HepG2 (cell line): ENCODE measurements around the gene OBSL1. TPM values are rescaled to one million over a fixed set of nuclear protein-coding genes. Genes with fewer than 3 reads are reported as not detected.
A peak's percentile ranks its signal among the peaks of the same experiment; 100 is the strongest.

Experiments
- HNRNPL ChIP-seq: fragments of 200-400 bp; formaldehyde crosslinking; IDR thresholded peaks from 2 replicates; pipeline ENCODE4 v1.6.1; 2017; ENCODE audit warnings: mild to moderate bottlenecking, low read depth, low read length
- IRX3 ChIP-seq: sonication (generic); formaldehyde crosslinking; IDR thresholded peaks from 2 replicates; pipeline ENCODE4 v1.8.1; 2023; ENCODE audit warnings: mild to moderate bottlenecking, low read depth, missing genetic modification reagents, borderline replicate concordance
- NFKBIZ ChIP-seq: IDR thresholded peaks from 2 replicates; pipeline ENCODE4 v1.6.1; 2018; ENCODE audit warnings: missing genetic modification reagents, missing compliant biosample characterization
- PAWR ChIP-seq: sonication (generic); formaldehyde crosslinking; IDR thresholded peaks from 2 replicates; pipeline ENCODE4 v1.4.0; 2020; ENCODE audit warnings: missing genetic modification reagents, mild to moderate bottlenecking, borderline replicate concordance
- RORA ChIP-seq: sonication (generic); formaldehyde crosslinking; IDR thresholded peaks from 2 replicates; pipeline ENCODE4 v1.5.0; 2020; ENCODE audit warnings: mild to moderate bottlenecking, missing genetic modification reagents, moderate library complexity
- TBL1XR1 ChIP-seq: fragments of 150-350 bp; IDR thresholded peaks from 2 replicates; pipeline ENCODE4 v1.6.1; 2014; ENCODE audit warnings: borderline replicate concordance, low read length; ENCODE audit not compliant: partially characterized antibody
- TSC22D2 ChIP-seq: sonication (generic); formaldehyde crosslinking; IDR thresholded peaks from 2 replicates; pipeline ENCODE4 v1.5.1; 2020; ENCODE audit warnings: missing genetic modification reagents, mild to moderate bottlenecking, borderline replicate concordance
- YEATS2 ChIP-seq: sonication (generic); formaldehyde crosslinking; IDR thresholded peaks from 2 replicates; pipeline ENCODE4 v1.4.0; 2020; ENCODE audit warnings: missing genetic modification reagents, borderline replicate concordance
- ZNF10 ChIP-seq: sonication (generic); formaldehyde crosslinking; IDR thresholded peaks from 2 replicates; pipeline ENCODE4 v1.4.0; 2020; ENCODE audit warnings: mild to moderate bottlenecking, low read depth, missing genetic modification reagents, borderline replicate concordance
- ZNF207 ChIP-seq: fragments of 450-650 bp; IDR thresholded peaks from 2 replicates; pipeline ENCODE4 v1.6.1; 2016; ENCODE audit warnings: antibody characterized with exemption, borderline replicate concordance
- ZNF235 ChIP-seq: sonication (generic); formaldehyde crosslinking; IDR thresholded peaks from 2 replicates; pipeline ENCODE4 v1.8.1; 2023; ENCODE audit warnings: mild to moderate bottlenecking, missing genetic modification reagents, borderline replicate concordance
- ZNF446 ChIP-seq: sonication (generic); formaldehyde crosslinking; IDR thresholded peaks from 2 replicates; pipeline ENCODE4 v1.5.0; 2020; ENCODE audit warnings: mild to moderate bottlenecking, missing genetic modification reagents
- ZNF703 ChIP-seq: sonication (generic); formaldehyde crosslinking; IDR thresholded peaks from 2 replicates; pipeline ENCODE4 v1.5.1; 2020; ENCODE audit warnings: missing genetic modification reagents, mild to moderate bottlenecking, moderate library complexity, borderline replicate concordance
- polyA plus RNA-seq, 8 experiments: library from polyadenylated mRNA; depleted of rRNA in 3 of 8; stranded (reverse) in 7 of 8; unstranded in 1 of 8; fragments of >200 nt; fragmentation: Illumina TruSeq in 4 of 8; extraction: Trizol in 4 of 8; gene quantifications; 2 replicates each; pipeline versions ENCODE4 v1.2.1 to v1.2.3, GENCODE V29; 2011 to 2016; ENCODE audit warnings: low read depth in 4 of 8, missing spikeins in 1 of 8, mixed read lengths in 1 of 8; ENCODE audit not compliant: insufficient read depth in 1 of 8
- total RNA-seq, 5 experiments: library from RNA; depleted of rRNA; stranded (reverse); fragments of >200 nt; fragmentation: Illumina TruSeq; extraction: Trizol; gene quantifications; 2 replicates each; pipeline ENCODE4 v1.2.3, GENCODE V29; 2016; ENCODE audit warnings: low read depth in 1 of 5
- TF ChIP-seq, protein P1 (sequence below): sonication (generic); formaldehyde crosslinking; IDR thresholded peaks from 2 replicates; pipeline ENCODE4 v1.8.0; 2022; ENCODE audit warnings: missing genetic modification reagents, mild to moderate bottlenecking, inconsistent platforms, borderline replicate concordance
- TF ChIP-seq, protein P2 (sequence below): IDR thresholded peaks from 2 replicates; pipeline ENCODE4 v1.6.1; 2016; ENCODE audit warnings: low read depth, control low read depth
- TF ChIP-seq, protein P3 (sequence below): sonication (generic); formaldehyde crosslinking; IDR thresholded peaks from 2 replicates; pipeline ENCODE4 v1.5.0; 2020; ENCODE audit warnings: missing genetic modification reagents
- TF ChIP-seq, protein P4 (sequence below): sonication (generic); formaldehyde crosslinking; IDR thresholded peaks from 2 replicates; pipeline ENCODE4 v1.8.0; 2022; ENCODE audit warnings: mild to moderate bottlenecking, missing genetic modification reagents
- TF ChIP-seq, protein P5 (sequence below): sonication (generic); formaldehyde crosslinking; IDR thresholded peaks from 2 replicates; pipeline ENCODE4 v1.4.0; 2020; ENCODE audit warnings: missing genetic modification reagents
- TF ChIP-seq, protein P6 (sequence below): IDR thresholded peaks from 2 replicates; pipeline ENCODE4 v1.6.1; 2016; ENCODE audit warnings: low read depth, borderline replicate concordance
- TF ChIP-seq, protein P7 (sequence below): sonication (generic); formaldehyde crosslinking; IDR thresholded peaks from 2 replicates; pipeline ENCODE4 v1.4.0; 2020; ENCODE audit warnings: missing genetic modification reagents

The OBSL1 gene
- total and polyA plus RNA-seq, 2 of the 13 experiments (the other 11 are each of a cell fraction or from before 2014, with no cell fraction given): 86.7 to 218 TPM

DNA sequence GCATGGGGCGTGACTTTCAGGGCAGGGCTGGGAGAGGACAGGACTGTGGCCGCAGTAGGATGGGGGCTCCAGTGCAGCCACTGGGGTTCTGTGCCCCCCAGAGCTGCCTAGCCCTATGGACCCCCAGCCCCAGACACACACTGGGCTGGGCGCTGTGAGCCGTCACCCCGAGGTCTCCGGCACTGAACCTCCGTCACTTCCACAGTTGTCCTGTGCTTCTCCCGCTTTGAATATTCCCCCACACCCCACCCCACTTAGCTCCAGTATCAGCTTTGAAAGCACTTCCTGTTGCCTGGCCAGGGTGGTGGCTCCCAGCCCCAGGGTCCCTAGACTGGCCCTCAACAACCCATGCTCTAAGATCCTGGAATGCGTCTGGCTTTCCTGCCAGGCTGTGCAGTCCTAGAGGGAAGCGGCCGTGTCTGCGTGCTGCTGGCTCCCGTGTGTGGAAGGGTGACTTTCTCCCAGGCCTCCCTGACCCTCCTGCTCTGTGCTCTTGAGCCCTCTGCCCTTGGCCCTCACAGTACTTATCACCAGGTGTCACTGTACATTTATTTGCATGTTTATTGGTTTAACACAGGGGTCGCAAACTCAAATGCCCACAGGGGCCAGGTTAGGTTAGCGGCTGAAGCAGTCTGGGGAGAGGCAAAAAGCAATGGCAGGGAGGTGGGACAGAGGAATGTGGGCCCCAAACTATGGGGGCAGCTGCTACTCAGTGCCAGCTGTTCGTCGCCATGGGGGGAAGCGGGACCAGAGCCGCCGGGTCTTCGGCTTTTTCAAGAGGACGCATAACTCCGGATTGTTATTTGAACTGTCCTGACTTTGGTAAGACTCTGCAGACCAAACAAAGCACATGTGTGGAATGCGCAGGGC is 9.9 kb downstream of the OBSL1 start (continued):
- TF ChIP-seq, protein P1, sequence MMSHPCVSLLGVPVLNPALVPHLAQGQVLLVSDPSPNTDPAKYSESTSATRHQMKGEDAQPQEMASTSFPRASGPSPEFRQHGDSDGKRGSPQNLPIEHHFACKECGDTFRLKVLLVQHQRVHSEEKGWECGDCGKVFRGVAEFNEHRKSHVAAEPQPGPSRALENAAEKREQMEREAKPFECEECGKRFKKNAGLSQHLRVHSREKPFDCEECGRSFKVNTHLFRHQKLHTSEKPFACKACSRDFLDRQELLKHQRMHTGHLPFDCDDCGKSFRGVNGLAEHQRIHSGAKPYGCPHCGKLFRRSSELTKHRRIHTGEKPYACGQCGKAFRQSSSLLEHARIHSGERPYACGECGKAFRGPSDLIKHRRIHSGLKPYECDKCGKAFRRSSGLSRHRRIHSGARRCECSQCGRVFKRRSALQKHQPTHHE (CRISPR knock-in tag): no peak
- TF ChIP-seq YEATS2 (CRISPR knock-in tag) (no peak), IRX3 (no peak), HNRNPL (no peak), TBL1XR1 (no peak), NFKBIZ (no peak), ZNF207 (no peak), RORA (CRISPR knock-in tag) (no peak), ZNF446 (0 out of 2 replicates have a peak, but pooled peaks have one; percentile 14), ZNF703 (CRISPR knock-in tag) (no peak), ZNF10 (no peak), ZNF235 (no peak), TSC22D2 (no peak), PAWR (CRISPR knock-in tag) (0 out of 2 replicates have a peak, but pooled peaks have one; percentile 40)
- TF ChIP-seq, protein P2, sequence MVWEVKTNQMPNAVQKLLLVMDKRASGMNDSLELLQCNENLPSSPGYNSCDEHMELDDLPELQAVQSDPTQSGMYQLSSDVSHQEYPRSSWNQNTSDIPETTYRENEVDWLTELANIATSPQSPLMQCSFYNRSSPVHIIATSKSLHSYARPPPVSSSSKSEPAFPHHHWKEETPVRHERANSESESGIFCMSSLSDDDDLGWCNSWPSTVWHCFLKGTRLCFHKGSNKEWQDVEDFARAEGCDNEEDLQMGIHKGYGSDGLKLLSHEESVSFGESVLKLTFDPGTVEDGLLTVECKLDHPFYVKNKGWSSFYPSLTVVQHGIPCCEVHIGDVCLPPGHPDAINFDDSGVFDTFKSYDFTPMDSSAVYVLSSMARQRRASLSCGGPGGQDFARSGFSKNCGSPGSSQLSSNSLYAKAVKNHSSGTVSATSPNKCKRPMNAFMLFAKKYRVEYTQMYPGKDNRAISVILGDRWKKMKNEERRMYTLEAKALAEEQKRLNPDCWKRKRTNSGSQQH (CRISPR knock-in tag): no peak
- TF ChIP-seq, protein P3, sequence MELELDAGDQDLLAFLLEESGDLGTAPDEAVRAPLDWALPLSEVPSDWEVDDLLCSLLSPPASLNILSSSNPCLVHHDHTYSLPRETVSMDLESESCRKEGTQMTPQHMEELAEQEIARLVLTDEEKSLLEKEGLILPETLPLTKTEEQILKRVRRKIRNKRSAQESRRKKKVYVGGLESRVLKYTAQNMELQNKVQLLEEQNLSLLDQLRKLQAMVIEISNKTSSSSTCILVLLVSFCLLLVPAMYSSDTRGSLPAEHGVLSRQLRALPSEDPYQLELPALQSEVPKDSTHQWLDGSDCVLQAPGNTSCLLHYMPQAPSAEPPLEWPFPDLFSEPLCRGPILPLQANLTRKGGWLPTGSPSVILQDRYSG (CRISPR knock-in tag): no peak
- TF ChIP-seq, protein P4, sequence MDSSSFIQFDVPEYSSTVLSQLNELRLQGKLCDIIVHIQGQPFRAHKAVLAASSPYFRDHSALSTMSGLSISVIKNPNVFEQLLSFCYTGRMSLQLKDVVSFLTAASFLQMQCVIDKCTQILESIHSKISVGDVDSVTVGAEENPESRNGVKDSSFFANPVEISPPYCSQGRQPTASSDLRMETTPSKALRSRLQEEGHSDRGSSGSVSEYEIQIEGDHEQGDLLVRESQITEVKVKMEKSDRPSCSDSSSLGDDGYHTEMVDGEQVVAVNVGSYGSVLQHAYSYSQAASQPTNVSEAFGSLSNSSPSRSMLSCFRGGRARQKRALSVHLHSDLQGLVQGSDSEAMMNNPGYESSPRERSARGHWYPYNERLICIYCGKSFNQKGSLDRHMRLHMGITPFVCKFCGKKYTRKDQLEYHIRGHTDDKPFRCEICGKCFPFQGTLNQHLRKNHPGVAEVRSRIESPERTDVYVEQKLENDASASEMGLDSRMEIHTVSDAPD: no peak
- TF ChIP-seq, protein P5, sequence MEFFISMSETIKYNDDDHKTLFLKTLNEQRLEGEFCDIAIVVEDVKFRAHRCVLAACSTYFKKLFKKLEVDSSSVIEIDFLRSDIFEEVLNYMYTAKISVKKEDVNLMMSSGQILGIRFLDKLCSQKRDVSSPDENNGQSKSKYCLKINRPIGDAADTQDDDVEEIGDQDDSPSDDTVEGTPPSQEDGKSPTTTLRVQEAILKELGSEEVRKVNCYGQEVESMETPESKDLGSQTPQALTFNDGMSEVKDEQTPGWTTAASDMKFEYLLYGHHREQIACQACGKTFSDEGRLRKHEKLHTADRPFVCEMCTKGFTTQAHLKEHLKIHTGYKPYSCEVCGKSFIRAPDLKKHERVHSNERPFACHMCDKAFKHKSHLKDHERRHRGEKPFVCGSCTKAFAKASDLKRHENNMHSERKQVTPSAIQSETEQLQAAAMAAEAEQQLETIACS (CRISPR knock-in tag): no peak
- TF ChIP-seq, protein P6, sequence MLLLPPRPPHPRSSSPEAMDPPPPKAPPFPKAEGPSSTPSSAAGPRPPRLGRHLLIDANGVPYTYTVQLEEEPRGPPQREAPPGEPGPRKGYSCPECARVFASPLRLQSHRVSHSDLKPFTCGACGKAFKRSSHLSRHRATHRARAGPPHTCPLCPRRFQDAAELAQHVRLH (CRISPR knock-in tag): no peak
- TF ChIP-seq, protein P7, sequence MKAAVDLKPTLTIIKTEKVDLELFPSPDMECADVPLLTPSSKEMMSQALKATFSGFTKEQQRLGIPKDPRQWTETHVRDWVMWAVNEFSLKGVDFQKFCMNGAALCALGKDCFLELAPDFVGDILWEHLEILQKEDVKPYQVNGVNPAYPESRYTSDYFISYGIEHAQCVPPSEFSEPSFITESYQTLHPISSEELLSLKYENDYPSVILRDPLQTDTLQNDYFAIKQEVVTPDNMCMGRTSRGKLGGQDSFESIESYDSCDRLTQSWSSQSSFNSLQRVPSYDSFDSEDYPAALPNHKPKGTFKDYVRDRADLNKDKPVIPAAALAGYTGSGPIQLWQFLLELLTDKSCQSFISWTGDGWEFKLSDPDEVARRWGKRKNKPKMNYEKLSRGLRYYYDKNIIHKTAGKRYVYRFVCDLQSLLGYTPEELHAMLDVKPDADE (CRISPR knock-in tag): no peak
